GM18511 (cell line): ENCODE measurements around the gene ZNF385C.

Experiments used
- ATAC-seq: cut with Tn5 transposase; IDR thresholded peaks from one replicate; pipeline ENCODE4 v1.9.1; 2021; ENCODE audit warnings: mild to moderate bottlenecking, moderate library complexity; ENCODE audit not compliant: unreplicated experiment

The ZNF385C gene

DNA sequence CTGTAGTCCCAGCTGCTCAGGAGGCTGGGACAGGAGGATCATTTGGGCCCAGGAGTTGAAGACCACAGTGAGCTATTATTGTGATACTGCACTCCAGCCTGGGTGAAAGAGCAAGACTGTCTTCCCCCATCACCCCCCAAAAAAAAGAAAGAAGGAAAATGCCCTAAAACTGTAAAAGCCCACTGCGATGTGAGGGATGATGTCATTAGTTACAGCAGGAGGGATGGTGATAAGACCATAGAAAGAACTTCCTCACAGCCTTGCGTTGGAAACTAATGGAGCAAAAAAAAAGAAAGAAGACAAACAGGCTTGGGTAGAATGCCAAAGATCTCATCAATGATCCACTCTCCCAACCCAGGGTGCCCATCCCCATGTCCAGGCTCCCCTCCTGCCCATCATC, 18.7 kb downstream of the ZNF385C start:
- no peak for ATAC-seq

DNA sequence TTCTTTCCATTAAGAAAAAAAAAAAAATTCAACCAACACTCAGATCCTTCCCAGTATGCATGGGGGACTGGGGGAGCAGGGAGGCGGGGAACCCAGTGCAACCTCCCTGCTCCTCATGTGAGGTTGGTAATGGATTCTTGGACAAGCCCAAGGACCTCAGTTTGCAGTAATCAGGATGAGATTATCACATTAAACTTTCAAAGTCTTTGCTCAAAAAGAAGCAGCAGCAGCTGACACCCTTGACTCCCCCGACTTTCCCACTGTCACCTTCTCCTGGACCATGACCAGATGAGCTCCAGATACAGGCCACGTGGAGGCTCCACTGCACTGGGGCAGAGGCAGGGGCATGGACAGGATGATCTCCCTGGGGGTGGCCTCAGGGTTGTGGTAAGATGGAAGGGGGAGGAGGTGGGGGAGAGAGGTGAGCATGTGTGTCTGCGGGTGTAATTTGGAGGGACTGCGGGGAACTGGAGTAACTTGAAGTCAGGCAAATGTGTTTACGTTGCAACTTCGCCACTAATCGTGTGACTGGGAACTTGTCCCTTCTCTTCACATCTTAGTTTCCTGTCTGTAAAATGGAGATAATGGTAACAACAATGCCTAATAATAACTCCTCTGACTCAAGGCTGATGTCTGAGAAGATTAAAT, 19.8 kb downstream of the ZNF385C start:
- no peak for ATAC-seq

GRCh38 chr17:42077755-42078154, 20.5 kb downstream of the ZNF385C start:
- ATAC-seq, result no peak

- ATAC-seq, result no peak
Observed at GRCh38 chr17:42076797-42077559, 21.3 kb downstream of the ZNF385C start.

- no peak for ATAC-seq
Observed at GRCh38 chr17:42075789-42076188, 22.5 kb downstream of the ZNF385C start.

DNA sequence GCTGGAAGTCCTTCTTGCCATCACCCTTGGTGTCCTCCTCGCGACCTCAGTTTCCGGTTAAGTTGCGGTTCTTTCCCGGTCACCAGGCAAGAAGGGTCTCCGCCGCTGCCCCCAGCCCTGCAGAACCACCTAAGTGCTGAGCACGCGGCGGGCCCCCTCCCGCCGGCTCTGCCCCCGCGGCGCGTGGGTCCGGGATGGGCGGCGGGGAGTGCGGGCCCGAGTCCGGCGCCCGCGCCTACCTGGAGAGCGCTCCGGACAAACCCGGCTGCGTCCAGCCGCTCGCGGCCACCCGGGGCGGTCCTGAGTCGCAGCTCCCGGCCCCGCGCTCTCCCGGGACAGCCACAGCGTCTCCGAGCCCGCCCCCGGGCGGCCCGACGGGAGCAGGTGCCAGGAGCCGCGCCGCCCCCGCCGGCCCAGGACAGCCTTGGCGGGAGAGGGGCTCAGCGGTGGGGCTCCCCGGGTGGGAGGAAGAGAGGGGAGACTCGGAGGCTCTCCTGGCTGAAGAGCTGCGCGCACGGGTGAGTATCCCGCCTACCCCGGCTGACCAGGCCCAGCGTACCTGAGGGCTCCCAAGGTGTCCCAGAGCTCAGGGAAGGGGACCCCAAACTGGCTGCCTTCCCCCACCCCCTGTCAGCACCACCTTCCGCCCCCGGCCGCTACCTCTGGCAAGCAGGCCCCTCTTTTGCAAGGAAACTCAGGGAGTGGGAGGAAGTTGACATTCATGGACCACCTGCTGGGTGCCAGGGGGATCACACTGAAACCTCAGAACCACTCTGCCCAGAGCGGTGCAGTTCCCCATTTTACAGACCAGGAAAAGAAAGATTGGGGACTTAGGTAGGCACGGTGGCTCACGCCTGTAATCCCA, 25.7 kb downstream of the ZNF385C start:
- no peak for ATAC-seq

DNA sequence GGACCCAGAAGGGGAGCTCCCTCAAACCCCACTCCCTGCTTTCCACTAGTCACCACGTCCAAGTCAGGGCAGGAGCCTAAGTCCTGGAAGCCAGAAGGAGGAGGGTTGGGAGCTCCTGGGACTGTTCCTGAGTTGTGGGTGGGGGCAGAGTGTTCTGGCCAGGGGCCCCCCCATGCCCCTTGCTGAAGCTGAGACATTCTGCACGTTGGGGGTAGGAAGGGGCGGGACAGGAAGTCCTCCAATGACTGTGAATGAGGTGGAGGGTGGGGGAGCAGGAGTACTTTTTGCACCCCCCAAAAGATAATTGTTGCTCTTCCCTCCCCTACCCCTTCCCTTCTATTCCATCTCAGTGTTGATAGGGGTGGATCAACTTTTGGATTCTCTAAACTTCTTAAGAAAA, 26.5 kb downstream of the ZNF385C start:
- ATAC-seq, result no peak

DNA sequence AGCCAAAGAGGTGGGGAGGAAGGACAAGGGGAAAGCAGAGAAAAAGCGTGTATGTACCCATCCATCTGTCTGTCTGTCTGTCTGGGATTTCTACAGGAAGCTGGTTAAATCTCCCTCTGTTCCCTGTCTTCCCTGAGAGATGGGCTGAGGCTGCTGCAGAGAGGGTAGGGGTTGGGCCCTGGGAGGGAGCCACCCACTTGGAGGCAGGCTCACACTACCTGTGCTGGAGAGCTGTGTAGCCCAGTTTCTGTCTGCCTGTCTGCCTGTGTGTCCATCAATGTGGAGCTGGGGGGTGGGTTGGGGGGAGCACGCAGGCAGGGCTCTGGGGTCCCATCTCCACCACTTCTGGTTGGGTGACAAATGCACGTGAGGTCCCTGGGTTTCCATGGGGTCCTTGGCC, 29.3 kb downstream of the ZNF385C start:
- ATAC-seq, result no peak

- no peak for ATAC-seq
Observed at GRCh38 chr17:42067371-42068091, 30.7 kb downstream of the ZNF385C start.

- ATAC-seq, result no peak
Observed at GRCh38 chr17:42065201-42065600, 33.1 kb downstream of the ZNF385C start.

DNA sequence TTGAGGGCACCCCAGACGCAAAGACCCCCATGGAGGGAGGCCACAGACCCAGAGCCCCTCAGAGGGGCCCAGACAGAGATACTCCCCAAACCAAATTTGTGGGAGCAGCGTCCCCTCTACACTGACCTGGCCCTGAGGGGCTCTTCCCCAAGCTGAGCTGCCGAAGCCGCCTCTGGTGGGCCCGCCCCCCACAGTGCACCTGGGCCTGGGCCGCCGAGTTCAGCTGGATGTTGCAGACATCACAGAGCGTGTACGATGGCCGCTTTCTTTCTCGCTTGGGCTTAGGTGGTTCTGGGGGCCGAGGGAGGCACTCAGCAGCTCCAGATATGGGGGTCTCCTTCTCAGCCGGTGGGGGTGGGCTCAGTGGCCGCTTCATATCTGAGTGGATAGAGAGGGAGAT, 35.6 kb downstream of the ZNF385C start:
- no peak for ATAC-seq

DNA sequence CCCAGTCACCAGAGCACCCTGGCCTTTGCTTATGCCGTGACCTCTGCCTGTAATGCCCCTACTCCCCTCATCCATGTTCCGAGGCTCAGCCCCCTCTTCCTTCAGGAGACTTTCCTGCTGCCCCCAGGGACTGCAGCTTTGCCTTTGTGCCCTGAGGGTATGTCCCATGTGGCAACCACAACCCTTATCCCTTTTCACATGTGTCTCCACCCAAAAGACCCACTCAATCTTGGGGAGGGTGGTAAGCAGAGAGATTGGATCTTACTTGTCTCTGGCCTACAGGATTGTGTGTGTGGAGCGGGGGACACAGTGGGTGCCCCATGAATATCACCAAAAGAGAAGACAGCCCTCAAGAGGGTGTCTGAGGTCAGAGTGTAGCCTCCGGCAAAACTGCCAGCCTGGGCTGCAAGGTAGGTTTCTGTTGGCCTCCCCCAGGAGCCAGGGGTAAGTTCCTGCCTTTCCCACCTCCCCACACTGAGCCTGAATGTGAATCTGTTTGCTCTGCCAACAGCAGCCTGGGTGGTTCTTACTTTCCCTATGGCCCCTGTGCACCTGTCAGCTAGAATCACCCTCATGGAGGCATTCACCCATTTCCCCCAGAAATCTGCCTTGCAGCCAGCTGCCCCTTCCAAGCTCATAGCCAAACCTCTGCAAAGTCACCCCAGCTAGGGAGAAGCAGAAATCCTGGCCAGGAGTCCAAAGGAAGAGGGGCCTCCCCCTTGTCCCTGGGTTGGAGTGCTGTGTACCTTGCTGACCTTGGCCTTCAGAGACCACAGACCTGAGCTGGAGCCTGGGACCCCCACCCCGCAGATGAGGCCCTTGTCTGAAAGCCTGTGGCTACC, 36.4 kb downstream of the ZNF385C start:
- no peak for ATAC-seq

DNA sequence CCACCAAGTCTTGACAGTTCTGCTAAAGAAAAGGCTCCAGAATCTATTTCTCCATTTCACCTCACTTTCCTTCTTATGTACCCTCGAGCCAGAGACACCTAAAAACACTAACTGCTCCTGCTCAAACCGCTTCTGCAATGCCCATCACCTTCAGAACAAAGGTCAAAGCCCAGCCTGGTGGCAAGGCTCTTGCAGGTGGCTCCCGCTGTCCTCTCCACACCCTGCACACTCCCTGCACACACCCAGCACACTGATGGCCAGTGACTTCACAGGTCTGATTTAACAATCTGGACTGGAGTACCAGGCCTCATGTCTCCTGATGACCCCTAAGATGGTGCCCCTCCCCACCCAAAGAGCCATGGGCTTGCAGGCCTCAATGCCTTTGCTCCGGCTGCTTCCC, 38.0 kb downstream of the ZNF385C start:
- no peak for ATAC-seq

DNA sequence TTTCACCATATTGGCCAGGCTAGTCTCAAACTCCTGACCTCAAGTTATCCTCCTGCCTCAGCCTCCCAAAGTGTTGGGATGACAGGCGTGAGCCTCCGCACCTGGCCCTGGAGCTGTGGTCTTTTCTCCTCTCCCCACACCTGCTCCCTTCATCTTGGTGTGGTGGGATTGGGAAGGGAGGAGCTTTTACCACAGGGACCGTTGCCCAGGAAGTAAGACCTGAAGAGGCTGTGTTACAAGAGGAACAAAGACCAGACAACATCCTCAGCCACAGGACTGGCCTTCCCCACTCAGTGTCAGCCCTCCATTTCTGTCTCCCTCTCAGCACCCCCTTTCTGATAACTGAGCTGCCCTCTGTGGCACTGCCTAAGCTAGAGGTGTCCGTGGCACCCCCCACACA, 38.5 kb downstream of the ZNF385C start:
- no peak for ATAC-seq

DNA sequence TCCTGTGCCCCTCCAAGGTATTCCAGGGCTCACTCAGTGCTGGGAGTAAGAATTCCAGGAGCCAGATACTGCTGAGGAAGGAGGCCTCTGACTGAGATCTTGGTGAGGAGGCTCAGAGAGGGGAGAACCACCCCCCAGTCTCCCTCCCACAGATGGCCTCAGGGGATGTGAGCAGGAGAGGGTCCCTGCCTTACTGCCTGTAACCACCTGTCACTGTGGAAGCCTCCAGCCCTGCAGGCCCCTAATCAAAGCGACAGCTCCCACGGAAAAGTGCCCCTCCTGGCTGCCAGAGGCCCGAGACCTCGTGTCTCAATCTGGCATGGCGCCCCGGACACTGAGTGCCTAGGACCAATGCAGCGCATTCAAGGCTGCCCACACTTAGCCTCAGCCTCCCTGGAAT, 40.2 kb downstream of the ZNF385C start:
- ATAC-seq, result no peak

DNA sequence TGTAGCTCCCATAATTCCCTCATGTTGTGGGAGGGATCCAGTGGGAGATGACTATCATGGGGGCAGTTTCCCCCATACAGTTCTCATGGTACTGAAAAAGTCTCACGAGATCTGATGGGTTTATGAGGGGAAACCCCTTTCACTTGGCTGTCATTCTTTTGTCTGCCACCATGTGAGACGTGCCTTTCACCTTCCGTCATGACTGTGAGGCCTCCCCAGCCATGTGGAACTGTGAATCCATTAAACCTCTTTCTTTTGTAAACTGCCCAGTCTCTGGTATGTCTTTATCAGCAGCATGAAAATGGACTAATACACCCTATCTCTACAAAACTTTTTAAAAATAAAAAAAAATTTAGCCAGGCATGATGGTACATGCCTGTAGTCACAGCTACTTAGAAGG, 41.6 kb downstream of the ZNF385C start:
- ATAC-seq, result no peak

- ATAC-seq, result no peak
Observed at GRCh38 chr17:42055496-42055895, 42.8 kb downstream of the ZNF385C start.

- ATAC-seq, result no peak
Observed at GRCh38 chr17:42055027-42055426, 43.2 kb downstream of the ZNF385C start.

DNA sequence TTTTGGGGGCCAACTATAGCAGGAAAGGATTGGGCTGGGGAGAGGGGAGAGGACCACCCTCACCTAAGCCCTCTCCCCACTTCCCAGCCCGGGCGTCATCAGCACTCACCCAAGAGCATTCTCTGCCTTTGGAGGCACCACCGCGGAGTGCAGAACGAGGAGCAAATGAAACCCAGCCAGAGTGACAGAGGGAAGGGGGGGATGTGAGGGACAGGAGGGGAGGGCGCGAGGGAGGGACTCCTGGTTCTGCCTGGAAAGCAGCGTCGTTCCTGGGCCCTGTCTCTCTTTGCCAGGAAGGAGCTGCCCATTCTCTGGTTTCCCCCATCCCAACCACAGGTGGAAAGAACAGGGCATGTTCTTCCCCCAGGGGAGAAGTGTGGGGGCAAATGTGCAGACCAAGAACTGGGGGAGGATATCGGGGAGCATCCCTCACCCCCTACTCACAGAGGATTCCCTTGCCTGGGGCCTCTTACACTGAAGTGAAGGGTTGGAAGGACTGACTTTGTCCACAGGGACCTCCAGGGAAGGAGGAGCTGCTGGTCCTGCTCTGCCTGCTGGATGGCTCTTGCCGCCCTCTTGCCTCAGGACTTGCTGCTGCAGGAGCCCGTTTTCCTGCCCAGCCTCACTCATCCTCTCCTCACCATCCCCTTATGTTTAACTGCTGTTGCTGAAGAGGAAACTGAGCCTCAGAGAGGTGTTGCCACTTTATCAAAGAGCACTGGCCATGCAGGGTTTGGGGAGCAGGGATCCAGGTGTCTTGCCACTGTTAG, 44.4 kb downstream of the ZNF385C start:
- ATAC-seq, result no peak
